ENCODE results near the gene PTPRCAP.
"Not testable (repeated sequence)": the region's sequence is repeated elsewhere in the genome, so short reads cannot be mapped to it uniquely, and the experiment has no call there.

The PTPRCAP gene

DNA sequence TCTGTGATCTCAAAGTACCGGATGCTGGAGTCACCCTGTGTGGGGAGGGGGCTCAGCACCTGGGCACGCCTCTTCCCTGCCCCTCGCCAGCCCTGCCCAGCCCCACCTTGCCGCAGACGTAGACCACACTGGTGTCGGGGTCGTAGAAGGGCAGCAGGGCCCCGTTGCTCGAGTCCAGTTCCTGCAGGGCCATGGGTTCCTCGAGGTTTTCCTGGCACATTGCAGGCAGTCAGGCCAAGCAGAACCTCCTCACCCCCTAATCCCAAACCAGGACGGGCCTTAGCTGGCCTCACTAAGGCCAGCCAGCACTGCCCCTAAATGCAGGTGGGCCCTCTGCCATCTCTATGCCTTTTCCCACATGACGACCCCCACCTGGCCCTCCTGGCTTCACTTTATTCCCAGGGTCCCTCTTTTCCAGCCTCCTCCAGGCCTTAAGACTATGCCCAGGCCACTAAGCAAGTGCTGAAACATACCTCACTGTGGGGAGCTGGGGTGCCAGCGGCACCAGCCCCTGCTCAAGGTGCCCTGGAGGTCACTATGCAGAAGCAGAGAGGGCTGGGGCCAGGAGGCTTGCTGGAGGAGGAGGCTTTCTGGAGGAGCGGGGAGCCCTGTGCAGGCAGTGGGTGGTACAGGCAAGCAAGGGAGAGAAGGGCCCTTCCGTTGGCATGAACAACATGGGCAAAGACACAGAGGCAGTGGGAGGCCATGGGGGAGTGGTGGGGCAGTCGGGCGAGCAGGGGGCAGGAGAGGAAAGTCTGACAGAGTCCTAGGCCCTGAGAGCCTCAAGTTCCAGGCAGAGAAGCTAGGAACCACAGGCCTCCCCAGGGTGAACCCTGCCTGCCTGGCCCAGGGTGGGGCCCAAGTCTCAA is 3.0 kb upstream of the PTPRCAP start:
- DNase-seq: no peak

DNA sequence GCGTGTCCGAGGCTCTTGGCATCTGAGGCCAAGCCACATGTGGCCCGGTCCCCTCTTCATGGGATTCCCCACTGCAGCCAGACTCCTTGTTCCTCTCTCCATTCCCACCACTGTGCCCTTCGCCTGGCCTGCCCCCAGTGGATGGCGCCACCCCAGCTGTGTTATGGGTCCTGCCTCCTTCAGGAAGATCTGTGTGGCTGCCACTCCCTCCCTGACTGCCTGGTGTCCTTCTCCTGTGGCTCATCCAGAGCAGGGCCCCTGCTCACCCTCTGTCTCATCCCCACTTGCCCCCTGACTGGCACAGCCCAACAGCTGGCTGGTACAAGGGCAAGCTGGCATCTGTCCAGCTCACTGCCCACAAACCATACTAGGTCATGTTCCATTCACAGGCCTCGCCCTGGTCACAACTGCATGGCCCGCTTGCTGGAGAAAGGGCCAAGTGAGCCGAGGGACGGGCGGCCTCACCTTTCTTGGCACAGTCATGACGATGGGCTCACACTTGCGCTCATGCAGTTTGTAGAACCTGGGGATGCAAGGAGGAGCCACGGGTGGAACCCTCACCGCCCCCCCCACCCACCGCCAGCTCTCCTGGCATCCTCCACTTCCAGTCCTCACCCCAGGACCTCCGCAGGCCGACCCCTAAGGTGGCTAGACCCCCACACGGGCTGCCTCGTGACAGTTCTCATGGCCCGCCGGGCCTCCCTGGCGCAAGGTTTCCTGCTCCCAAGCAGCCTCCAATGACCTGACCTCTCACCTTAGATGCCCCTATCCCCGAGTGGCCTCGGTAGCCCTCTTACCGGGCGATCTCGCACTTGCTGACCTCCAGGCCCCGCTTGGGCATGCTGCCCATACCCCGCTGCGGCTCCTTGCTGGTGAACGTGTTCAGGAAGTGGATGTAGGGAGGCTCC is 2.1 kb upstream of the PTPRCAP start:
- no peak for DNase-seq

DNA sequence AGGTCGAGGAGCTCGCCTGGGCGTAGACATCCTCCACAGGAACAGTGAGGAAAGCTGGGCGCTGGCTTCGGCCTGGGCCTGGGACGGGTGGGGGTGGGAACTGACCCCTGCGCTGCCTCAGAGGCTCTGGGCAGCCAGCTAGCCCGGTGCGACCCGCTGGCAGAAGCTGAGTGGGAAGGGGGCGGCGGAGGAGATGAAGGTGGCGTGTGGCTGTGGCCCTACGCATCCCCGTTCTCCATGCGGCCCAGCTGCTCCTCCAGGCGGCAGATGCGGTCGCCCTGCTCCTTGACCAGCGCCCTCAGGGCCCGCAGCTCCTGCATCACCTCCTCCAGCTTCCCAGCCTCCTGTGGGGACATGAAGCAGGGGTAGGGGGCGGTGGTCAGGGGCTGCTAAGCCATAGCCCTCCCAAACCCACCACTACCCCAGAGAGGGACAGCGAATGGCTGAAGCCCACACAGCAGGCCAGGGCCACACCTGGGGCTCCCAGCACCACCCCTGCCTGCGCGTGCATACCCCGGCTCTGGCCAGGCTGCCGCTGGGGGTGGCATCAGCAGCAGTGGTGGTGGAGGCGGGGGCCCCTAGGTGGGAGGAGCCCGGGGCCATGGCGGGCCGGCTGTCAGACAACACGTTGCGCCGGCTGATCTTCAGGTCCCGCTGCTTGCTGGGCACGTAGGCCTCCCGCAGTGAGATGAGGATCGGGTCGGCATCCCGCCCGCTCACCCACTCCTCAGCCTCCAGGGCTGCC is 848 bp upstream of the PTPRCAP start:
- no peak for DNase-seq

DNA sequence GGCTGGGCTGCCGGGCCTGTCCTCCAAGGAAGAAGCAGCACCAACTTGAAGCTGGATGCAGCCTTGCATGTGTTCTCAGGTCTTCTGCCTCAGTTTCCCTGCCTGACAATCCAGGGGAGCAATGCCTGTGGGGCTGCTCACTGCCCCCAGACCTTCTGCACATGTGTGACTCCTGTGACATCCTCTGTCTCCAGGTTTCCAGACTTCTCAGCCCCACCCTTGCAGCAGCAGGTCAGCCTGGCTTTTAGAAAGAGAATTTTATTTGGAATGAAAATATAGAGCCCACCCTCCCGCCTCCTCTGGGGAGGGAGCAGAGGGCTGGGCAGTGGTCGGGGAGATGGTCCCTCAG is 301 bp upstream of the PTPRCAP start:
- DNase-seq: no peak

DNA sequence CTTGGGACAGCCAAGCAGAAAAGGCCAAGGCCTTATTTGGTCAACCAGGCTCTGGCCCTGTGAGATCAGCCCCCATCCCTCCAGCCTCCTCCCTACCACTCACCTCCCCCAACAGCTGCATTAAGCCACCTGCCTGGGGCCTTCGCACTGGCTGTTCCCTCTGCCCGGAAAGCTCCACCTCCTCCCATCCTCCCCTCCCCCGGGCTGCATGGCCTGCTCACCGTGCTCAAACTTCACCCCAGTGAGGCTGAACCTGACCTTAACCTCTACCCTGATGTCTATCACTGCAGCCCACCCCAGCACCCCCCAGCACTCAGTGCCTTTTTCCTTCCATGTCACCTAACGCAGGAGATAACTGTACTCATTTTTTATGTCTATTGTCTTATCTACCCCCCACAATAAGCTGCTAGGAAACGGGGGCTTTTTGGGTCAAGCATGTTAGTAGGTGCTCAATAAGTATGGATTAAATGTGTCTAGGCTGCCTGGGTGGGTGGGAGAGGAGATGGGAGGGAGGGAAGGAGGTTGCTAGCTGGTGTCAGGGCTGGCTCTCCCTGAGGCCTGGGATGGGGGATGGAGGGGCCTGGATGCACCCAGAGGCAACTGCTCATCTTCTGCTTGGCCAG is 912 bp downstream of the PTPRCAP start:
- DNase-seq: no peak

DNA sequence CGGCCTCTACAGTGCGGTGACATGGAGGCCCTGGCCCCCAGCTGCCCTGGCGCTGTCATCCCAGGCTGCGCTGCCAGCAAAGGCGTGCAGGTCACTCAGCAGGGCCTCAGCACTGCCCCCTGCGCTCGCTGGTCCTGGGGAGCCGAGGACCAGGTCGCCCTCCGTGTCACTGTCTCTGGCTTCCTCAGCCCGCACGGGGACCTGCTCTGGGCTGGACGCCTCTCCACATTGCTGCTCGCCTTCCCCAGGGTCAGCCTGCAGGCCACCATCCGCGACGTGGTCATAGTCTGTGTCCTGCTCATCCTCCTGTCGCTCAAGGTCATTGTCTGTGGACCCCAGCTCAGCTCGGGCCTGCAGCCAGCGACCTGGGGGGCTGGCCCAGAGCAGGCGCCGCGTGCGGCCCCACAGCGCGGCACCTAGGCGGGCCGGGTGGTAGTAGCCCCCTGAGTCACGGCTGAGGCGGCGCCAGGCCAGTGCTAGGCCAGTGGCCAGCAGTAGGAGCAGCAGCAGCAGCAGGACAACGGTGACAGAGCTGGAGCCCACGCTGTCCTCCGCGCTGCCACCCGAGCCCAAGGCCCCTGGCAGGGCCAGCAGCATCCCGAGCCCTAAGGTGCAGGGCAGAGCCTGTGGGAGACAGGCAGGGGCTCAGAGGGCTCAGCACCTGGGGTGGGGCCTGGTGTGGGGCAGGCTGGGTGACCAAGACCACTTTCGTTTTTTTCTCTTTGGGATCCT is 1.6 kb downstream of the PTPRCAP start:
- DNase-seq: no peak

DNA sequence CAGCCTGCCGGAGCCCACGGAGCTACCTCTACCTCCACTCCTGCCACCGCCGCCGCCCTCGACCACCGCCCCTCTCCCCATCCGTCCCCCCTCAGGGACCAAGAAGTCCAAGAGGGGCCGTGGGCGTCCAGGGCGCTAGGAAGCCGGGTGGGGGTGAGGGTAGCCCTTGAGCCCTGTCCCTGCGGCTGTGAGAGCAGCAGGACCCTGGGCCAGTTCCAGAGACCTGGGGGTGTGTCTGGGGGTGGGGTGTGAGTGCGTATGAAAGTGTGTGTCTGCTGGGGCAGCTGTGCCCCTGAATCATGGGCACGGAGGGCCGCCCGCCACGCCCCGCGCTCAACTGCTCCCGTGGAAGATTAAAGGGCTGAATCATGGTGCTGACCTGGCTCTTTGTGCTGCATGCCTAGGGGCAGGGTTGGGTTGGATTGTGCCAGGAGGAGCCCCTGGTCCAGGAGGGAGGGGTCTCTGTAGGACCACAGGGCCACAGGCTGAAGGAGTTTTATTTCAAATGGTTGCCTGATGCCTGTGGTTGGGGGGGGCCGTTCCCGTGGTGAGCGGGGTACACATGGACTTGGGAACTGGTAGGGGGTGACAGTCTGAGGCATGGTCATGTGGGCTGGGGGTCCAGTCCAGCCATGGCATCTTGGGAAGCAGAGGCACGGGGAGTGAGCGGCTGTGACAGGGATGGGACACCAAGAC is 2.3 kb downstream of the PTPRCAP start:
- DNase-seq: no peak

DNA sequence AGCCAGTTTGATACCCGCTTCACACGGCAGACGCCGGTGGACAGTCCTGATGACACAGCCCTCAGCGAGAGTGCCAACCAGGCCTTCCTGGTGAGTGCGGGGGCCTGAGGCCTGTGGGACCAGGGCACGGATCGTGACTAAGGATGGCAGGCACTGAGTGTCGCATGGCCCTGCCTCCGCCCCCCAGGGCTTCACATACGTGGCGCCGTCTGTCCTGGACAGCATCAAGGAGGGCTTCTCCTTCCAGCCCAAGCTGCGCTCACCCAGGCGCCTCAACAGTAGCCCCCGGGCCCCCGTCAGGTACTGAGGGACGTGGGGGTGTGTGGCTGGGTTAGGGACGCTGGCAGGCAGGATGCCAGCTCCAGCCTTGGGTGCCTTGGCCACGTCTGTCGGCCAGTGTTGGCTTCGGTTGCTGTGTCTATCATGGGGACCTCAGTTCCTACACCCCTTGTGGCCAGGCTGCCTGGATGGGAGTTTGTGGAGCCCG is 3.0 kb downstream of the PTPRCAP start:
- DNase-seq: no peak

DNA sequence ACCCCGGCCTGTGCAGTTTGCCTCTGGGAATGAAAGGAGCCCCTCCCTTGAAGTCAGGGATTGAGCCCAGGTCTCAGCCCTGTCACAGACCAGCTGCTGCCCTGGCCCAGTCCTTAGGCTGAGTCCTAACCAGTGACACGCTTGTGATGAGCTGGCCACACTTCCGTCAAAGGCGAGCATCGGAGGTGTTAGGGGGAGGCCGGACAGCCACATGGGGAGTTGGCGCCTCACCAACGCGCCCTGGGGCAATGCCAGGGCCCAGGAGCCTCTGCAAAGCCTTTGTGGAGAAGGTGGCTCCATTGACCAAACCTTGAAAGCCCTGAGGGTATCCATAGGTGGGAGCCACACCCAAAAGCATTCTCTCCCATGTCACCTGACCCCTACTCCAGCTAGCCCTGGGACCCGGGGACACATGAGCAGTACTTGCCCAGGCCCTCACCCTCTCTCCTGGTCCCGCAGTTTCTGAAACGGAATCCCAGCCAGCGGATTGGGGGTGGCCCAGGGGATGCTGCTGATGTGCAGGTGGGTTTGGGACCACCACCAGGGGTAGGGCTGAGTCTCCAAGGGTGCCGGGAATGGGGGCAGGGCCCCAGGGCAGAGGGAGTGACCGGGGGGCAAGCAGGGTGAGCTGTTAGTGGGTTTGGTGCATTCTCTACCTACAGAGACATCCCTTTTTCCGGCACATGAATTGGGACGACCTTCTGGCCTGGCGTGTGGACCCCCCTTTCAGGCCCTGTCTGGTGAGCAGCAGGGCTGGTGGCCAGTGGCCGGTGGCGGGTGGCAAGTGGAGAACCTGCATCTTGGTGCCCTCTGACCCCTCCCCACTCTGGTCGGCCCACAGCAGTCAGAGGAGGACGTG is 3.7 kb downstream of the PTPRCAP start:
- no peak for DNase-seq

DNA sequence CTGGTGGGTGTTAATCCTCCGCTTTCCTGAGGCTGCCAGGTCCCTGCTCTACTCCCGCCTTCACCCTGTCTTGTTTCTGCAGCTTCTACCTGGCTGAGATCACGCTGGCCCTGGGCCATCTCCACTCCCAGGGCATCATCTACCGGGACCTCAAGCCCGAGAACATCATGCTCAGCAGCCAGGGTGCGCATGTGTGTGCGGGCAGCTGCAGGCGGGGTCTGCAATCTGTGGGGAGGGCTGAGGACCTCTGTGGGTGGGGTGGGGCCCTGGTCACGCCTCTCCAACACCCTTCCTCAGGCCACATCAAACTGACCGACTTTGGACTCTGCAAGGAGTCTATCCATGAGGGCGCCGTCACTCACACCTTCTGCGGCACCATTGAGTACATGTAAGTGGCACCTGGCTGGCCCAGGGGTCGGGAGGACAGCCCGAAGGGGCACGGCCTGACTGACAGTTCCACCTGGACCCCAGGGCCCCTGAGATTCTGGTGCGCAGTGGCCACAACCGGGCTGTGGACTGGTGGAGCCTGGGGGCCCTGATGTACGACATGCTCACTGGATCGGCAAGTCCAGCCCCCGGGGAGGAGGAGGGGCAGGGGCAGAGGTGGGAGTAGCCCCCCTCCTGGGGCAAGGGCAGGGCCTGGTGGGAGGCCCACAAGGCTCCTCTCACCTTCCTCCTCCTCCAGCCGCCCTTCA is 4.7 kb downstream of the PTPRCAP start:
- DNase-seq: no peak

DNA sequence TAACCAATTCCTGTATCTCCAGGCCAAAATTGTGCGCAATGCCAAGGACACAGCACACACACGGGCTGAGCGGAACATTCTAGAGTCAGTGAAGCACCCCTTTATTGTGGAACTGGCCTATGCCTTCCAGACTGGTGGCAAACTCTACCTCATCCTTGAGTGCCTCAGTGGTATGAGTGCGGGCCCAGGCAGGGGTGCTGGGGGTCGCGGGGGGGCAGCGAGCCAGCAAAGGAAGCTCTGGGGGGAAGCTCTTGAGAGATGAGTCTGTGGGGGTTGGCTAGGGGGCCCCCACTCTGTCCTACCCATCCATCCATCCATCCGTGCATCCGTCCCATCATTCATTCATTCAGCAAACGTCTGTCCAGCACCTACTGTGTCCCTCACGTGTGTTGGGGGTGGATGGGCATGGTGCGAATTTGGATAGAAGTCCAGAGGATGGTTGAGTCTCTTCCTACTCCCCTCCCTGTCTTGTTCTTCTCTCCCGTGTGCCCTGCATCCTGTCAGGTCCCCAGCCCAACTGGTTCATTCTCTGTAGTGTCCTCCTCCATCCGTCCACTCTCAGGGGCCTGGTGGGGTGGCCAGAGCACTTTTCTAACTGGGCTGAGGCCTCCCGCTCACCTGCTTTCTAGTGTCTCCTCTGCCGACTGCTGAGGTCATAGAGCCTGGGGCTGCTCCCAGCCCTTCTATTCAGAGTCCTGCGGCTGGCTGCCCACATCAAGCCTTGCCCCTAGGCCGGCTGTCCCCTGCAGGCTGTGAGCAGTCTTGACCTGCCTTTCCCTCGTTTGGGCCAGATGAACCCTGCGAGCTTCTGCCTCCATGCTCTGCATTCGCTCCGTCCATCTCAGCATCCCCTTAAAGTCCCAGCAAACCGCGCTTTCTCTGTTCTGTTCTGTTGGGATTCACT is 5.9 kb downstream of the PTPRCAP start:
- DNase-seq: no peak

DNA sequence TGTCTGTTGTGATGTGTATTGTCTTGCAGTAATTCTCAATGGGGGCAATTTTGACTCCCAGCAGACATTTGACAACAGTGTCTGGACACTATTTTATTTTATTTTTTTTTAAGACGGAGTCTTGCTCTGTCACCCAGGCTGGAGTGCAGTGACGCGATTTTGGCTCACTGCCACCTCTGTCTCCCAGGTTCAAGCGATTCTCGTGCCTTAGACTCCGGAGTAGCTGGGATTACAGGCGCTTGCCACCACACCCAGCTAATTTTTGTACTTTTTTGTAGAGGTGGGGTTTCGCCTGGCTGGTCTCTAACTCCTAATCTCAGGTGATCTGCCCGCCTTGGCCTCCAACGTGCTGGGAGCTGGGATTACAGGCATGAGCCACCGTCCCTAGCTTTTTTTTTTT is 7.8 kb downstream of the PTPRCAP start:
- DNase-seq: no peak

DNA sequence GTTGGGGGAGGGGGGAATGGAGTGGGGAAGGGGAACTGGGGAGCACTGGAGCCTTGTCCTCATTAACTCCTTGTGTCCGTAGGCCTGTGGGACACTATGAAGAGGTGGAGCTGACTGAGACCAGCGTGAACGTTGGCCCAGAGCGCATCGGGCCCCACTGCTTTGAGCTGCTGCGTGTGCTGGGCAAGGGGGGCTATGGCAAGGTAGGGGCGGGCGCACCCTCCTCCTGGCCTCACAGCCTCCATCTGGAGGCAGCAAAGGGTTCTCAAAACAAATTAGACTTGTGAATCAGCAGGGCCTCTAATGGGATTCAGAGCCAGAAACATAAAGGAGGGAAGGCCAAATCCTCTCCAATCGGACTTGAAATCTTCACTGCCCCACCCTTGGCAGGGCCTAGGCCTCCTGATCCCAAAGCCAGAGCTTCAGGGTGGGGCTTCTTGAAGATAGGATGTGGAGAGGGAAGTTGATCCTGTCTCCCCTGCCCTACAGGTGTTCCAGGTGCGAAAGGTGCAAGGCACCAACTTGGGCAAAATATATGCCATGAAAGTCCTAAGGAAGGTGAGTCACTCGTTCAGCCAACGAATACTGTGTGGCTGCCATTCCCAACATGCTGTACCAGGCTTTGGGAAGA is 8.3 kb downstream of the PTPRCAP start:
- DNase-seq: no peak

DNA sequence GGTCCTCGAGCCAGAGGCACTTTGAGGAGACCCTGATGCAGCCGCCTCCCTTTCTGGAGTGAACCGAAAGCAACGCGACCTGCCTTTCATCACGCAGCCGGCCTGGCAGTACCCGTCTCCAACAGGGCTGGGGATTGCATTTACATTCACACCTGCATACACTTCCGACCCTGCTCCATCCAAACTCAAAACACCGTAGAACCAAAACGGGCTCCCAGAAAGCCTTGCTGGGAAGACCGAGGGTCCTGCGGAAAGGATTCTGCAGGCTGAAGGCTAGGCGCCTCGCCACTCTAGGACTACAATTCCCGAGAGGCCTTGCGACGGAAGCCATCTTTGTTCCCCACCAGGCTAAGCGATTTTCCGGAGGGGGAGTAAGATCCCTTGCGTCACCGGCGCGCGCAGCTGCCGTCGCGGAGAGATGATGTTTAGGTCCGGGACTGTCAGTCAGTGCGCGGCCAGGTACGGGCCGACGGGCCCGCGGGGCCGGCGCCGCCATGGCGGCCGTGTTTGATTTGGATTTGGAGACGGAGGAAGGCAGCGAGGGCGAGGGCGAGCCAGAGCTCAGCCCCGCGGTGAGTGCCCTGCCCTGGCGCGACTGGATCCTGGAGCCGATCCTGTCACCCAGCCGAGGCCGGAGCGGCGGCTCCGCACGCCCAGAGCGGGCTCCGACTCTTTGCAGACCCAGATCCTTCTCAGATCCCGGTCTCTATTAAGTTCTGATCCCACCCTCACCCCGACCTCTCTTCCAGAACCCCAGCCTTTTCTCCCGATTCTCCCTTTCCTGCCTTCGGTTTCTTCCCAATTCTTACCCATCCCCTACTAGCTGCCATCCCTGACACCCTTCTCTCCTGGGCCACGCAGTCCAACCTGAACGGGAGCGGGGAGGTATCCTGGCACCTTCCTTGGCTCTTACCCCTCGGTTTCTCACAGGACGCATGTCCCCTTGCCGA is 9.2 kb downstream of the PTPRCAP start, which contains the start of gene RPS6KB2:
Gene RPS6KB2, plus strand, starts transcription at position 443 of the 950 bp plus-strand sequence. Its CDS starts 52 bp downstream, at position 495.
- DNase-seq: peak; percentile 98

DNA sequence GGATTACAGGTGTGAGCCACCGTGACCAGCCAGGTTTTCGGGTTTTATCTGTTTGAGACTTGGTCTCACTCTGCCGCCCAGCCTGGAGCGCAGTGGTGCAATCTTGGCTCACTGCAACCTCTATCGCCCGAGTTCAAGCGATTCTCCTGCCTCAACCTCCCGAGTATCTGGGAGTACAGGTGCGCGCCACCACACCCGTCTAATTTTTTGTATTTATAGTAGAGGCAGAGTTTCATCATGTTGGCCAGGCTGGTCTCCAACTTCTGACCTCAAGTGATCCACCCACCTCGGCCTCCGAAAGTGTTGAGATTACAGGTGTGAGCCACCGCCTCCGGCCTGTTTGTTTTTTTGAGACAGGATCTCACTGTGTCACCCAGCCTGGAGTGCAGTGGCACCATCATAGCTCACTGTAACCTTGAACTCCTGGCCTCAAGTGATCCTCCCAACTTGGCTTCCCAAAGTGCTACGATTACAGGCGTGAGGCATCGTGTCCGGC is 10.1 kb downstream of the PTPRCAP start:
- not testable (repeated sequence) for DNase-seq

DNA sequence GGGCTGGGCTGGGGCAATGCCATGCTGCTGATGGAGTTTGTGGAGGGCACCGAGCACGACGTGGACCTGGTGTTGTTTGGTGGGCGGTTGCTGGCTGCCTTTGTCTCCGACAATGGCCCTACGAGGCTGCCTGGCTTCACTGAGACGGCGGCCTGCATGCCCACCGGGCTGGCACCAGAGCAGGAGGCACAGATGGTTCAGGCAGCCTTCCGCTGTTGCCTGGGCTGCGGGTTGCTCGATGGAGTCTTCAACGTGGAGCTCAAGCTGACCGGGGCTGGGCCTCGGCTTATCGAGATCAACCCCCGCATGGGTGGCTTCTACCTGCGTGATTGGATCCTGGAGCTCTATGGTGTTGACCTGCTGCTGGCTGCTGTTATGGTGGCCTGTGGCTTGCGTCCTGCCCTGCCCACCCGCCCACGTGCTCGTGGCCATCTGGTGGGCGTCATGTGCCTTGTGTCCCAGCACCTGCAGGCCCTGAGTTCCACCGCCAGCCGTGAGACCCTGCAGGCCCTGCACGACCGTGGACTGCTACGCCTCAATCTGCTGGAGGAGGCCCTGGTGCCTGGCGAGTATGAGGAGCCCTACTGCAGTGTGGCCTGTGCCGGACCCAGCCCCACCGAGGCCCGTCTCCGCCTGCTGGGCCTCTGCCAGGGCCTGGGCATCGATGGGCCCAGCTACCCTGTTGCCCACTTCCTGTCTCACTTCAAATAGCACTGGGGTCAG is 13.4 kb downstream of the PTPRCAP start:
- DNase-seq: no peak
